NCI-H2029 treated with DMSO at 0.1 percent for 48 hours (cell line): ENCODE data around the gene THEM5.
"Not testable (repeated sequence)": the region's sequence is repeated elsewhere in the genome, so short reads cannot be mapped to it uniquely, and the experiment has no call there.

Experiments used
- DNase-seq: peaks from one replicate; lab custom pipeline; 2025; lab: John Stamatoyannopoulos, UW

Gene THEM5

GRCh38 chr1:151867765-151868411 is 14.4 kb upstream of the THEM5 start:
- DNase-seq: no peak

- no peak for DNase-seq
Observed at GRCh38 chr1:151867321-151867720, 13.8 kb upstream of the THEM5 start.

GRCh38 chr1:151864411-151864810 is 10.9 kb upstream of the THEM5 start:
- no peak for DNase-seq

DNA sequence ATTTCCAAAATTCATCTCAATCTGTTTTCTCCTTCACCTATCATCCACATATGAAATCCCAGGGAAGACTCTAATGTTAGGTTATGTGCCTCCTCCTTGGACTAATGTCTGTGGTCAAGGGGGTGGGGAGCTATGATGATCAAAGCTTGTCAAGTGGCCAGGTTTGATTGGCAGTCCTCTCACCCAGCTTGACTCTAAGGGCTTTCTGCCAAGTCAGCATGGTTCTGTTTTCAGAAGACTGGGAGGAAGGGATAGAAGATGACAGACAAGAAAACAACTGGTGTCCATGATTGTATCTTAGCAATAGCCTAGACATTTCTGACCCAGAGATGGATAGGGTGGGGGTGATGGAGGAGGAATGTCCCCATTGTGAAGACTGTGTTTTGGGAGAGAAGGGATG is 9.1 kb upstream of the THEM5 start:
- DNase-seq: no peak

DNA sequence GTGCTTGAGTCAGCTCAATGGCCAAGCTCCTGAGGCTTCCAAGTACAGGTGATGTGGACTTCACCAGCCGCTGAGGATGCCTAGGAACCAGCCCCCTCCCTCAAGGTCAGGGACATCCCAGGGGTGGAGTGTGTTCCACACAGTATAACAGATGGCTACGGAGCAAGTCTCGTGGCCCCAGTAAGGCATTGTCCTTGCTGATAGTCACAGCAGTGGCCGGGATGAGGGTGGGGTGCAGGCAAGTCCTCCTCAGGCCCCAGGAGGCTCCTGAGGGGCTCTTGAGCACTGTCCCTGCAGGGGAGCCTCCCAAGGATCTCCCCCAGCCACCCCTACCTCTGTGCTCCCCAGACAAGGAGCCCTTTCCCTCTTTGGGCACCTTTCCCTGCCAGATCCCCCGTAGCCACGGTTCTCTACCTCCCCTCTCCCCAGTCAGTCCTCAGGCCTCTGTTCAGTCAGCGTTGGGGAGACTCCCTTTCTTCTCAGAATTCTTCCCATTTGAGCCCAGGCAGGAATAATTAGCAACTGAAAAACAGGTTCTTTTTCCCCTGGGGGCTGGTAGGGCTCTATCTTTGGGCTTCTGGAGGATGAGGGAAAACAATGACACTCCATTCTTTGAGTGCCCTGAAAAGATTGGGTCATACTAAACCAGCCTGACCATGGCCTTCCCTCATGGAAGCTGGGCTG is 7.1 kb upstream of the THEM5 start:
- no peak for DNase-seq

DNA sequence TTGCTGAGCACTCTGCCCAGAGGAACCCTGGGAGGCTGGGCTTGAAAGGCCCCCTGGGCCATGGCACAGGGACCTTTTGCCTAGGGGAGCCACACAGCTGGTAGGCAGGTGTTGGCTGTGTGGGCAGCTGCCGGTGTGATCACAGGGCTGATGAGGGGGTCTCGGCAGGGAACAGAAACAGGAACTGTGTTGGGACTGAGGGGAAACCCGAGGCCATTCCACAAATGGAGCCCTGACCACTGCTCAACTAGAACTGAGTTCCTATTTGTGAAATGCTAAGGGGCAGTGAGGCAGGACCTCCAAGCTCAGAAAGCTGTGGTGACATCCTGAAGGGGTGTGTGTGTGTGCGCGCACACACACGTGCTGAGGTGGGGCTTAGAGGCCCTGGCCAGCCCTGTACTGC is 6.4 kb upstream of the THEM5 start:
- DNase-seq: no peak

DNA sequence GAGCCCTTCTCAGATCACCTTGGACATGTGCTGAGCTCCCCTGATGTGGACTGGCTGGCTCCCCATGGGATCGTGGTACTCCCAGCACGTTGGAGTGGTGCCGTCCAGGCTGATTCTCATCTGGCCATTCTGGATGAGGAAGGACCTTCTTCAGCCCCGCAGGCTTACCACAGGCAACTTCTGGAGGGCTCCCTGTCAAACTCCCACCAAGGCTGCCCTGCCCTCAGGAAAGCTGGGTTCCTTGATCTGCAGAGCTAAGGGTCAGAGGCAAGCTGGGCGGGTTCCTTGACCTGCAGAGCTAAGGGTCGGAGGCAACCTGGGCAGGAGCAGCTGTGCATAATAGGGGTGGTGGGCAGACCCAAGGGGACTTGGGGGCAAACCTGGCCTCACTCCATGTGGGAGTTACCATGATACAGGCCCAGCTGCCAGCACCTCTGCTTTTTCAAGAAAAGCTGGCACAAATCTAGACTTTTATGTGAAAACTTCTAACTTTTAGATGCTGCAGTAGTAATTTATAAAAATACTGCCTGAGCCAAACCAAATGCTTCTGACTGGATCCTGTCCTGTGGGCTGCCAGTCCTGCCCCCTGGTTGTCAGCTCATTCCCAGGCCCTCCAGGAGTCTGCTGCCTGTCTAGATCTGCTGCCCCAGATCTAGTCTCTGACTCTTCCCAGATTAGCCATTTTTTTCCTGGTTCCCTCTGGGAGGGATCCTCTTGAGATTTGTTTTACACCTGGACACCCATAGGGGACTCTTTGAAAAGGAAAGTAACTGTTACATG is 5.6 kb upstream of the THEM5 start:
- DNase-seq: no peak

DNA sequence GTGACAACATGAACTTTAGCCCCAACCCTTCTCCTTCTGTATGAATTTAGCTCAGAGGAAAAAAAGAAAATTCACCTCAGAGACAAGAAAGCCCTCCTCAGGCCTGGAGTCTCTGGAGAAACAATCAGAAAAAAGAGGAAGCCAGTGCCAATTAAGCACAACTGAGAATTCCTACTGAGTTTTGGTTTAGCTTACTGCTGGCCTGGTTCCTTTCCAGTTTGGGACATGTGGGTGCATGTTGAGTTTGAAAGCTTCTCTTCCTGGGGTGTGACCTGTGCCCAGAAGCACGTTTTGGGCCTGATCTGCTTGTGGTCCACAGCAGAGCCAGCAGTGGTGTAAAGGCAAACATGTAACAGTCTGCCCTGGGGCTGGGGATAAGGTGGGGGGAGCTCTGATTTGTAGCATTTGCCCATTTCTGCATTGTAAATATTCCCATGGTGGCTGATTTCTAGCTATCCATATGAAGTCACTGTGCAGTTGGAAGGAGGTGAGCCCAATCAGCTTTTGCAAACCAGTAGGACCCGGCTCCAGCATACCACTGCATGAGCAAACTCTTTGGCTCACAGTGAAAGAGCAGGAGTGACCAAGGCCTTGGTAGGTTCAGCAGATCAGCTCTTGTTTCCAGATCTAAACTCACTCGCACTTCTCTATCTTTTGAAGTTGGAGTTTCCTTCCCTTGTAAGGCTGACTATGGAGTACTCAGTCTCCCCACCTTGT is 4.7 kb upstream of the THEM5 start:
- DNase-seq: no peak

DNA sequence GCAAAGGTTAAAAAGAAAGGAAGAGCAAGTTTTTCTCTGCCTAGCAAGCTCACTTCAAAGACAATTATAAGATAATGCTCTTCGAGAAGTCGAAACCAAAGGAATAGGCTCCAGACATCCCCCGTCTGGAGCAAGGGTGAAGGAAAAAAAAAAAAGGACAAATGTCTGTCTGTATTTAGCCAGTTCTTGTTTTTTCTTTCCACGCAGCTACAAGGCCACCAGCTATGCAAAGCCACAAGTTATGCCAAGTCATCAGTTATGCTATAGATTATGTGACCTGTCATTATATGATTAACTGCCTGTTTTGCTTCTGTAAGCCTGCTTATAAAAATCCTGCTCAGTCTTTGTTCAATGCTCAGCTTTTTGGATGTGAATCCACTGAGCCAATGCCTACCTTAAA is 2.4 kb upstream of the THEM5 start:
- DNase-seq: no peak

- DNase-seq: not testable (repeated sequence)
Observed at GRCh38 chr1:151855516-151855915, 2.0 kb upstream of the THEM5 start.

- no peak for DNase-seq
Observed at GRCh38 chr1:151854658-151855057, 1.1 kb upstream of the THEM5 start.

GRCh38 chr1:151852733-151853132 is 779 bp downstream of the THEM5 start:
- no peak for DNase-seq

GRCh38 chr1:151851886-151852285 is 1.6 kb downstream of the THEM5 start:
- DNase-seq: no peak

DNA sequence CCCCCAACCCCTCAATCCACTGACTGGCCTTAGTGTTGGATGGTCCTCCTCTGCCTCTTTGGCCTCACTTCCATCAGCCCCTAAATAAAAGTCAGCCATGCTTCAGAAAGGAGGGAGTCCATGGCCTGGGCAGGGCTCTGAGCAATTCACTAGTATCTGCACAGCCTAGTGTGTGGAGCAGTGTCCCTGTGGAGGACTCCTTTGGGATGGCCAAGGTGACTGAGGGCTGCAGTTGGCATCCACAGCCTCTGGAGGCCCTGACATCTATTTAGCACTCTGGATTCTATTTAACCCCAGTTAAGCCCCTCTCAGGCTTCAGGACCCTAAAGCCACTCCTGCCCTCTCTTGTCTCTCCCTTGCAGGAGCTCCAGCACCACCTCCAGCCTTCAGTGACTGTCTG is 3.6 kb downstream of the THEM5 start:
- no peak for DNase-seq

GRCh38 chr1:151849126-151849525 is 4.4 kb downstream of the THEM5 start:
- no peak for DNase-seq

GRCh38 chr1:151847867-151848596 is 5.5 kb downstream of the THEM5 start:
- DNase-seq: no peak

GRCh38 chr1:151846686-151847237 is 6.8 kb downstream of the THEM5 start:
- DNase-seq: no peak

GRCh38 chr1:151846062-151846568 is 7.4 kb downstream of the THEM5 start:
- no peak for DNase-seq

DNA sequence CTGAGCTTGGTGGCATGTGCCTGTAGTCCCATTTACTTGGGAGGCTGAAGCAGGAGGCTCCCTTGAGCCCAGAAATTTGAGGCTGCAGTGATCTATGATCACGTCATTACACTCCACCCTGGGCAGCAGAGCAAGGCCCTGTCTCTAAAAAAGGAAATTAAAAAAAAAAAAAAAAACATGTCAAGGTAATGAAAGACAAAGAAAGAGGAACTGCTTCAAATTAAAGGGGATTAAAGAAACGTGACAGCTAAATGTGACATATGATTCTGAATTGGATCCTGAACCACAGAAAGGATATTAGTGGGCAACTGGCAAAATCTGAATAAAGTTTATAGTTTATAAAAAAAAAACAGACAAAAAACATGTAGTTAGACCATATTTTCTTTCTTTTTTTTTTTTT is 10.1 kb downstream of the THEM5 start:
- no peak for DNase-seq

DNA sequence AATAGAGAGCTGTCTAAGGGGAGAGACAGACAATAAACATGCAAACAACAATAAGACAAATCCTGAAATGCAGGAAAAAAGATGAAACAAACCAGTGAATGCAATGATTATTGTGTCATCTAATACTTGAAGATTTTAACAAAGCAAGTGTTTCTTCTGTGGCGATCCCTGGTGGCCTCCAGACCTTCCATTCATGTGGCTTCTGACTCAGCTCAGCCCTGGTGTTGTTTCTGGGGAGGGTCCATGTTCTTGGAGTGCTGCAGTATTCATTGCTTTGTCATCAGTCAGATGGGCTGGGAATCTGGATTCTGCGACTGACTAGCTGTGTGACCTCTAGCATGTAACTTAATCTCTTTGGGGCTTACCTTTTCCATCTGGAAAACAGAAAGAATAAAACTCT is 12.4 kb downstream of the THEM5 start:
- DNase-seq: no peak

DNA sequence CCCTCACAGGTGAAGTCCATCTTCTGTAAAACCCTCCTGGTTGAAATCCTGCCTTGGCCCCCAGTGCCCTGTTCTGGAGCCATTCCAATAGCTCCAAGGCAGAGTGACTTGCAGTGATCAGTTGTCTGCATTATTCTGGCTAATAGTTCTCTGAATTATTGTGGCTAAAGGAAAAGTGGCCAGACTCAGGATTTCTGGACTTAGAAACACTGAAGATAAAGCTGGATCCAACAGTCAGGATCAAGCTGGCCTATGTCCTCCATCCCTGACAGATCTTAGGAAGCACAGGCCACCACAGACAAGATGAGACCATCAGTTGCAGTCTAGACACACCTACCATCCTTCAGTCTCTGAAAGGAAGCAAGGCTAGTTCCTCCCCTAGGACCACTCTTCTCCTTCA is 13.1 kb downstream of the THEM5 start:
- no peak for DNase-seq
